Mesendoderm (in vitro differentiated cells): Measurements from ENCODE around the gene DMD.

ENCODE experiments used
- DNase-seq: peaks from one replicate; pipeline ENCODE4 v3.0.0; 2013
- H2AK5ac ChIP-seq: 2 replicates; pipeline ENCODE4 v1.6.1; 2013; ENCODE audit warnings: low read length, inconsistent platforms
- H2BK120ac ChIP-seq: 2 replicates; pipeline ENCODE4 v1.6.1; 2013; ENCODE audit warnings: low read depth, mild to moderate bottlenecking, low read length, moderate library complexity, mixed read lengths
- H2BK15ac ChIP-seq: replicated peaks from 2 replicates; pipeline ENCODE4 v1.6.1; 2013; ENCODE audit warnings: low read depth, mild to moderate bottlenecking, moderate library complexity
- H2BK5ac ChIP-seq: 2 replicates; pipeline ENCODE4 v1.6.1; 2013; ENCODE audit warnings: low read length, inconsistent platforms
- H3K18ac ChIP-seq: 2 replicates; pipeline ENCODE4 v1.6.1; 2013; ENCODE audit warnings: mild to moderate bottlenecking, low read length, mixed read lengths
- H3K23ac ChIP-seq: one replicate; pipeline ENCODE4 v1.6.1; 2013; ENCODE audit warnings: low read length
- H3K27ac ChIP-seq: 2 replicates; pipeline ENCODE4 v1.5.1; 2013; ENCODE audit warnings: low read depth, mild to moderate bottlenecking, inconsistent platforms, low read length, moderate library complexity
- H3K27me3 ChIP-seq: 2 replicates; pipeline ENCODE4 v1.6.1; 2013; ENCODE audit warnings: low read length, control low read depth, mild to moderate bottlenecking, inconsistent platforms; ENCODE audit not compliant: insufficient read depth, poor library complexity
- H3K36me3 ChIP-seq: 2 replicates; pipeline ENCODE4 v1.6.1; 2013; ENCODE audit warnings: low read length, inconsistent platforms; ENCODE audit not compliant: control insufficient read depth, insufficient read depth
- H3K4ac ChIP-seq: one replicate; pipeline ENCODE4 v1.6.1; 2013; ENCODE audit warnings: low read depth, mild to moderate bottlenecking, low read length, moderate library complexity
- H3K4me1 ChIP-seq: 2 replicates; pipeline ENCODE4 v1.6.1; 2013; ENCODE audit warnings: low read depth, low read length, inconsistent platforms; ENCODE audit not compliant: control insufficient read depth
- H3K4me2 ChIP-seq: 2 replicates; pipeline ENCODE4 v1.6.1; 2013; ENCODE audit warnings: low read length
- H3K4me3 ChIP-seq: 2 replicates; pipeline ENCODE4 v1.5.1; 2013; ENCODE audit warnings: mild to moderate bottlenecking, low read length
- H3K56ac ChIP-seq: one replicate; pipeline ENCODE4 v1.6.1; 2013; ENCODE audit warnings: low read length
- H3K79me1 ChIP-seq: 2 replicates; pipeline ENCODE4 v1.6.1; 2013; ENCODE audit warnings: low read length, inconsistent platforms
- H3K79me2 ChIP-seq: 2 replicates; pipeline ENCODE4 v1.6.1; 2013; ENCODE audit warnings: mild to moderate bottlenecking, low read length; ENCODE audit not compliant: control insufficient read depth, insufficient read depth
- H3K9ac ChIP-seq: 2 replicates; pipeline ENCODE4 v1.6.1; 2013; ENCODE audit warnings: low read length, inconsistent platforms
- H4K5ac ChIP-seq: one replicate; pipeline ENCODE4 v1.6.1; 2013; ENCODE audit warnings: low read length
- H4K8ac ChIP-seq: one replicate; pipeline ENCODE4 v1.6.1; 2013; ENCODE audit warnings: low read depth, mild to moderate bottlenecking, control low read depth, low read length, moderate library complexity
- WGBS: extraction: QIAGEN DNeasy Blood & Tissue Kit; methylation state at CpG from one replicate; pipeline ENCODE4 v1.1.7; 2013; ENCODE audit warnings: low lambda C conversion rate, missing lambda C conversion rate; ENCODE audit not compliant: insufficient coverage; ENCODE audit errors: extremely low coverage; 5-methylcytosine and 5-hydroxymethylcytosine counted together

DMD gene

GRCh38 chrX:31500921-31501320 lies 1710.4 kb downstream of the DMD start:
- WGBS: no CpG with 5 or more reads among the region's 1 CpG
- Histone ChIP-seq H2BK120ac (no peak overlapping the region), H2BK5ac (no peak overlapping the region), H3K27me3 (no peaks in the 10 kb centered on the region), H3K79me2 (no peaks in the 10 kb centered on the region), H3K4me2 (no peak overlapping the region), H3K4ac (no peak overlapping the region), H3K23ac (no peak overlapping the region), H3K79me1 (no peaks in the 10 kb centered on the region), H3K36me3 (no peaks in the 10 kb centered on the region), H2BK15ac (no peak overlapping the region), H3K4me3 (no peak overlapping the region), H2AK5ac (no peak overlapping the region), H4K5ac (no peak overlapping the region), H3K4me1 (no peaks in the 10 kb centered on the region), H3K56ac (no peak overlapping the region), H3K27ac (no peak overlapping the region), H3K9ac (no peak overlapping the region), H3K18ac (no peak overlapping the region), H4K8ac (no peak overlapping the region)
- peak; percentile 26 for DNase-seq

- H3K18ac ChIP-seq: no peak overlapping the region
- peak; percentile 20 for DNase-seq
- no peak overlapping the region for H3K9ac ChIP-seq
- H3K23ac ChIP-seq: no peak overlapping the region
- H3K27ac ChIP-seq: no peak overlapping the region
- no peak overlapping the region for H2BK5ac ChIP-seq
- H4K5ac ChIP-seq: no peak overlapping the region
- H2BK120ac ChIP-seq: no peak overlapping the region
- no CpG with 5 or more reads among the region's 2 CpGs for WGBS
- no peak overlapping the region for H2BK15ac ChIP-seq
- peak overlapping the region; percentile 16 for H3K4ac ChIP-seq
- H3K56ac ChIP-seq: no peak overlapping the region
- no peak overlapping the region for H2AK5ac ChIP-seq
- no peak overlapping the region for H3K4me3 ChIP-seq
- no peaks in the 10 kb centered on the region for H3K36me3 ChIP-seq
- no peak overlapping the region for H4K8ac ChIP-seq
- H3K79me1 ChIP-seq: no peaks in the 10 kb centered on the region
- no peak overlapping the region for H3K4me2 ChIP-seq
- no peaks in the 10 kb centered on the region for H3K79me2 ChIP-seq
- no peaks in the 10 kb centered on the region for H3K4me1 ChIP-seq
- H3K27me3 ChIP-seq: no peaks in the 10 kb centered on the region
Observed at GRCh38 chrX:31499109-31499508, 1712.2 kb downstream of the DMD start.

GRCh38 chrX:31497086-31497485 lies 1714.3 kb downstream of the DMD start:
- Histone ChIP-seq H3K9ac (no peak overlapping the region), H3K79me2 (no peaks in the 10 kb centered on the region), H3K23ac (no peak overlapping the region), H2AK5ac (no peak overlapping the region), H3K27ac (no peak overlapping the region), H3K4me1 (no peaks in the 10 kb centered on the region), H3K4me3 (no peak overlapping the region), H2BK120ac (no peak overlapping the region), H2BK5ac (no peak overlapping the region), H2BK15ac (no peak overlapping the region), H3K18ac (no peak overlapping the region), H3K4me2 (no peak overlapping the region), H4K8ac (no peak overlapping the region), H3K56ac (no peak overlapping the region), H3K4ac (no peak overlapping the region), H3K79me1 (no peaks in the 10 kb centered on the region), H4K5ac (no peak overlapping the region), H3K27me3 (no peaks in the 10 kb centered on the region), H3K36me3 (no peaks in the 10 kb centered on the region)
- WGBS: no CpG with 5 or more reads among the region's 3 CpGs
- no peak for DNase-seq

- Histone ChIP-seq H2AK5ac (no peak overlapping the region), H3K18ac (no peak overlapping the region), H4K5ac (no peak overlapping the region), H2BK15ac (no peak overlapping the region), H3K4me1 (no peaks in the 10 kb centered on the region), H2BK120ac (no peak overlapping the region), H2BK5ac (no peak overlapping the region), H4K8ac (no peak overlapping the region), H3K56ac (no peak overlapping the region), H3K4me3 (no peak overlapping the region), H3K9ac (no peak overlapping the region), H3K4ac (no peak overlapping the region), H3K27ac (no peak overlapping the region), H3K79me2 (no peaks in the 10 kb centered on the region), H3K23ac (no peak overlapping the region), H3K4me2 (no peak overlapping the region), H3K36me3 (no peaks in the 10 kb centered on the region), H3K27me3 (no peaks in the 10 kb centered on the region), H3K79me1 (no peaks in the 10 kb centered on the region)
- no CpG with 5 or more reads among the region's 3 CpGs for WGBS
- DNase-seq: no peak
Observed at GRCh38 chrX:31487951-31488350, 1723.4 kb downstream of the DMD start.

- Histone ChIP-seq H3K9ac (no peak overlapping the region), H3K27me3 (no peaks in the 10 kb centered on the region), H4K8ac (no peak overlapping the region), H2BK5ac (no peak overlapping the region), H3K27ac (no peak overlapping the region), H3K36me3 (no peaks in the 10 kb centered on the region), H3K4me2 (no peak overlapping the region), H2BK120ac (no peak overlapping the region), H3K56ac (no peak overlapping the region), H3K4me1 (no peaks in the 10 kb centered on the region), H3K79me1 (no peaks in the 10 kb centered on the region), H4K5ac (no peak overlapping the region), H3K79me2 (no peaks in the 10 kb centered on the region), H3K23ac (no peak overlapping the region), H3K18ac (no peak overlapping the region), H2AK5ac (no peak overlapping the region), H3K4ac (no peak overlapping the region), H2BK15ac (no peak overlapping the region), H3K4me3 (no peak overlapping the region)
- DNase-seq: no peak
- WGBS: no CpG with 5 or more reads among the region's 5 CpGs
Observed at GRCh38 chrX:31483336-31483735, 1728.0 kb downstream of the DMD start.

GRCh38 chrX:31480696-31481095 lies 1730.7 kb downstream of the DMD start:
- Histone ChIP-seq H3K23ac (no peak overlapping the region), H3K36me3 (no peaks in the 10 kb centered on the region), H3K18ac (no peak overlapping the region), H2BK120ac (no peak overlapping the region), H3K27me3 (no peaks in the 10 kb centered on the region), H2AK5ac (no peak overlapping the region), H3K4me2 (no peak overlapping the region), H3K4me3 (no peak overlapping the region), H3K79me2 (no peaks in the 10 kb centered on the region), H3K79me1 (no peaks in the 10 kb centered on the region), H4K8ac (no peak overlapping the region), H3K56ac (no peak overlapping the region), H2BK15ac (no peak overlapping the region), H2BK5ac (no peak overlapping the region), H4K5ac (no peak overlapping the region), H3K9ac (no peak overlapping the region), H3K27ac (no peak overlapping the region), H3K4ac (no peak overlapping the region), H3K4me1 (no peaks in the 10 kb centered on the region)
- WGBS: no CpG with 5 or more reads among the region's 4 CpGs
- no peak for DNase-seq
